GM21423 (cell line): ENCODE measurements around the gene OBSCN.

Experiments used
- ATAC-seq: cut with Tn5 transposase; IDR thresholded peaks from one replicate; pipeline ENCODE4 v1.9.1; 2021; ENCODE audit warnings: mild to moderate bottlenecking, moderate library complexity; ENCODE audit not compliant: unreplicated experiment

Gene OBSCN

GRCh38 chr1:228374711-228375577 lies 167.1 kb downstream of the OBSCN start:
- ATAC-seq: no peak

GRCh38 chr1:228375578-228376261 lies 167.9 kb downstream of the OBSCN start:
- no peak for ATAC-seq

- ATAC-seq: no peak
Measured at GRCh38 chr1:228376262-228376628, 168.4 kb downstream of the OBSCN start.

GRCh38 chr1:228376651-228377631 lies 169.1 kb downstream of the OBSCN start:
- ATAC-seq: no peak

GRCh38 chr1:228377664-228378089 lies 169.8 kb downstream of the OBSCN start:
- ATAC-seq: no peak

GRCh38 chr1:228378090-228378872 lies 170.4 kb downstream of the OBSCN start:
- no peak for ATAC-seq

- ATAC-seq: no peak
Measured at GRCh38 chr1:228378873-228379460, 171.1 kb downstream of the OBSCN start.

GRCh38 chr1:228379666-228380065 lies 171.8 kb downstream of the OBSCN start:
- ATAC-seq: no peak

GRCh38 chr1:228381356-228381755 lies 173.5 kb downstream of the OBSCN start:
- ATAC-seq: no peak

- ATAC-seq: no peak
Measured at GRCh38 chr1:228383773-228384172, 175.9 kb downstream of the OBSCN start.

GRCh38 chr1:228385232-228385631 lies 177.4 kb downstream of the OBSCN start:
- ATAC-seq: no peak

- ATAC-seq: no peak
Measured at GRCh38 chr1:228387321-228387720, 179.5 kb downstream of the OBSCN start.

- ATAC-seq: no peak
Measured at GRCh38 chr1:228390649-228391048, 182.8 kb downstream of the OBSCN start.

- no peak for ATAC-seq
Measured at GRCh38 chr1:228391411-228392020, 183.7 kb downstream of the OBSCN start.

GRCh38 chr1:228392111-228392936 lies 184.5 kb downstream of the OBSCN start:
- no peak for ATAC-seq

GRCh38 chr1:228393268-228393701 lies 185.4 kb downstream of the OBSCN start:
- no peak for ATAC-seq

GRCh38 chr1:228393811-228394570 lies 186.1 kb downstream of the OBSCN start:
- ATAC-seq: no peak
